SU-DHL-6 (cell line): Measurements from ENCODE around the gene ALOXE3.

Experiments used
- H2AFZ ChIP-seq: fragments of 200-600 bp; sonication (generic); 2 replicates; pipeline ENCODE4 v1.6.1; 2014; ENCODE audit warnings: low read depth, mild to moderate bottlenecking, moderate library complexity, mixed read lengths, antibody characterized with exemption, low read length; ENCODE audit not compliant: severe bottlenecking
- H3F3A ChIP-seq: fragments of 200-600 bp; shearing (Covaris generic); 2 replicates; pipeline ENCODE4 v1.6.0; 2016; ENCODE audit warnings: antibody characterized with exemption, mild to moderate bottlenecking; ENCODE audit not compliant: insufficient read depth
- H3K27ac ChIP-seq: fragments of 200-600 bp; sonication (generic); 2 replicates; pipeline ENCODE4 v1.5.1; 2016; ENCODE audit warnings: low read depth, mild to moderate bottlenecking, low read length, moderate library complexity, mixed read lengths
- H3K27me3 ChIP-seq: fragments of 200-600 bp; sonication (generic), shearing (Covaris generic); 2 replicates; pipeline ENCODE4 v1.6.0; 2014; ENCODE audit warnings: mild to moderate bottlenecking, low read length
- H3K36me3 ChIP-seq: fragments of 200-600 bp; sonication (generic); 2 replicates; pipeline ENCODE4 v1.6.1; 2014; ENCODE audit warnings: mild to moderate bottlenecking, low read length, mixed read lengths
- H3K4me2 ChIP-seq: fragments of 300-600, 200-600 bp; shearing (Covaris generic), sonication (generic); 2 replicates; pipeline ENCODE4 v1.6.0; 2014; ENCODE audit warnings: low read length, low read depth, mild to moderate bottlenecking; ENCODE audit not compliant: poor library complexity, severe bottlenecking
- H3K4me3 ChIP-seq: fragments of 200-600 bp; sonication (generic); 2 replicates; pipeline ENCODE4 v1.5.1; 2014; ENCODE audit warnings: antibody characterized with exemption, low read length, mild to moderate bottlenecking, mixed read lengths; ENCODE audit not compliant: insufficient read depth, poor library complexity, severe bottlenecking
- H3K79me2 ChIP-seq: fragments of 200-600 bp; sonication (generic); 2 replicates; pipeline ENCODE4 v1.6.1; 2014; ENCODE audit warnings: mild to moderate bottlenecking, low read length, moderate library complexity; ENCODE audit not compliant: insufficient read depth
- H3K9ac ChIP-seq: fragments of 200-600 bp; sonication (generic); 2 replicates; pipeline ENCODE4 v1.7.0; 2014; ENCODE audit warnings: mild to moderate bottlenecking, low read length
- H3K9me2 ChIP-seq: fragments of 200-600 bp; sonication (generic); replicated peaks from 2 replicates; pipeline ENCODE4 v1.6.1; 2014; ENCODE audit warnings: low read length; ENCODE audit not compliant: insufficient read depth
- H3K9me3 ChIP-seq: fragments of 200-600 bp; sonication (generic); 2 replicates; pipeline ENCODE4 v1.6.1; 2014; ENCODE audit warnings: low read length, mixed read lengths; ENCODE audit not compliant: insufficient read depth
- H4K20me1 ChIP-seq: fragments of 200-600 bp; sonication (generic); 2 replicates; pipeline ENCODE4 v1.6.1; 2014; ENCODE audit warnings: low read depth, mild to moderate bottlenecking, antibody characterized with exemption, low read length, moderate library complexity, mixed read lengths
- EZH2phosphoT487 ChIP-seq: fragments of 200-600 bp; sonication (generic), shearing (Covaris generic); conservative IDR thresholded peaks from 2 replicates; pipeline ENCODE4 v1.6.1; 2018; ENCODE audit warnings: mild to moderate bottlenecking, antibody characterized with exemption, low read length, moderate library complexity, mixed read lengths
- TF ChIP-seq, protein P1 (sequence below): fragments of 200-600 bp; sonication (generic); IDR thresholded peaks from one replicate; pipeline ENCODE4 v1.5.1; 2017; ENCODE audit warnings: antibody characterized with exemption, mild to moderate bottlenecking, low read length, moderate library complexity; ENCODE audit not compliant: insufficient read depth, poor library complexity, severe bottlenecking

Gene ALOXE3

GRCh38 chr17:8125947-8126490, 7.7 kb upstream of the ALOXE3 start:
- peak overlapping the region; percentile 64 for H3K4me2 ChIP-seq
- no peaks in the 10 kb centered on the region for H4K20me1 ChIP-seq
- no peak overlapping the region for H3K27ac ChIP-seq
- H3F3A ChIP-seq: peaks cover 5% of the 10 kb centered on the region
- no peaks in the 10 kb centered on the region for H3K27me3 ChIP-seq
- peak overlapping the region; percentile 50 for H3K9ac ChIP-seq
- no peaks in the 10 kb centered on the region for H3K79me2 ChIP-seq
- no peak for TF ChIP-seq EZH2phosphoT487
- TF ChIP-seq, protein P1, sequence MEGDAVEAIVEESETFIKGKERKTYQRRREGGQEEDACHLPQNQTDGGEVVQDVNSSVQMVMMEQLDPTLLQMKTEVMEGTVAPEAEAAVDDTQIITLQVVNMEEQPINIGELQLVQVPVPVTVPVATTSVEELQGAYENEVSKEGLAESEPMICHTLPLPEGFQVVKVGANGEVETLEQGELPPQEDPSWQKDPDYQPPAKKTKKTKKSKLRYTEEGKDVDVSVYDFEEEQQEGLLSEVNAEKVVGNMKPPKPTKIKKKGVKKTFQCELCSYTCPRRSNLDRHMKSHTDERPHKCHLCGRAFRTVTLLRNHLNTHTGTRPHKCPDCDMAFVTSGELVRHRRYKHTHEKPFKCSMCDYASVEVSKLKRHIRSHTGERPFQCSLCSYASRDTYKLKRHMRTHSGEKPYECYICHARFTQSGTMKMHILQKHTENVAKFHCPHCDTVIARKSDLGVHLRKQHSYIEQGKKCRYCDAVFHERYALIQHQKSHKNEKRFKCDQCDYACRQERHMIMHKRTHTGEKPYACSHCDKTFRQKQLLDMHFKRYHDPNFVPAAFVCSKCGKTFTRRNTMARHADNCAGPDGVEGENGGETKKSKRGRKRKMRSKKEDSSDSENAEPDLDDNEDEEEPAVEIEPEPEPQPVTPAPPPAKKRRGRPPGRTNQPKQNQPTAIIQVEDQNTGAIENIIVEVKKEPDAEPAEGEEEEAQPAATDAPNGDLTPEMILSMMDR: no peak
- peak overlapping the region; percentile 57 for H3K4me3 ChIP-seq
- no peaks in the 10 kb centered on the region for H3K9me3 ChIP-seq
- no peaks in the 10 kb centered on the region for H3K36me3 ChIP-seq
- H2AFZ ChIP-seq: peak overlapping the region; percentile 65
- H3K9me2 ChIP-seq: no peaks in the 10 kb centered on the region

GRCh38 chr17:8125154-8125946, 7.0 kb upstream of the ALOXE3 start:
- Histone ChIP-seq H3K9me3 (no peaks in the 10 kb centered on the region), H3K27me3 (no peaks in the 10 kb centered on the region), H3K36me3 (no peaks in the 10 kb centered on the region), H3K9ac (peak overlapping the region; percentile 50), H4K20me1 (no peaks in the 10 kb centered on the region), H3F3A (peaks cover 10% of the 10 kb centered on the region), H3K79me2 (no peaks in the 10 kb centered on the region), H3K4me3 (peak overlapping the region; percentile 57), H2AFZ (no peak overlapping the region), H3K27ac (no peak overlapping the region), H3K4me2 (peak overlapping the region; percentile 64), H3K9me2 (no peaks in the 10 kb centered on the region)
- no peak for TF ChIP-seq EZH2phosphoT487
- TF ChIP-seq, protein P1: no peak

- TF ChIP-seq, protein P1: no peak
- TF ChIP-seq EZH2phosphoT487: no peak
- H3K4me2 ChIP-seq: peak overlapping the region; percentile 64
- no peak overlapping the region for H3K9ac ChIP-seq
- H3K4me3 ChIP-seq: no peak overlapping the region
- peaks cover 18% of the 10 kb centered on the region for H3F3A ChIP-seq
- H3K9me3 ChIP-seq: no peaks in the 10 kb centered on the region
- no peaks in the 10 kb centered on the region for H3K27me3 ChIP-seq
- no peaks in the 10 kb centered on the region for H4K20me1 ChIP-seq
- H3K27ac ChIP-seq: no peak overlapping the region
- H3K9me2 ChIP-seq: no peaks in the 10 kb centered on the region
- no peaks in the 10 kb centered on the region for H3K79me2 ChIP-seq
- H3K36me3 ChIP-seq: no peaks in the 10 kb centered on the region
- H2AFZ ChIP-seq: no peak overlapping the region
These were observed 6.2 kb upstream of the ALOXE3 start for GRCh38 chr17:8124350-8125153.
